Loucy (cell line): ENCODE data around the gene DIP2B.

Experiments used
- H2AFZ ChIP-seq: fragments of 200-600 bp; sonication (generic); 2 replicates; pipeline ENCODE4 v1.6.0; 2016; ENCODE audit warnings: antibody characterized with exemption, mild to moderate bottlenecking, low read length, moderate library complexity
- H3F3A ChIP-seq: fragments of 200-600 bp; 2 replicates; pipeline ENCODE4 v1.6.0; 2016; ENCODE audit warnings: antibody characterized with exemption, low read depth, mild to moderate bottlenecking
- H3K27me3 ChIP-seq: fragments of 200-600 bp; sonication (generic); 2 replicates; pipeline ENCODE4 v1.6.1; 2014; ENCODE audit warnings: low read length, mild to moderate bottlenecking; ENCODE audit not compliant: insufficient read depth, poor library complexity, severe bottlenecking
- H3K36me3 ChIP-seq: fragments of 200-600 bp; sonication (generic); 2 replicates; pipeline ENCODE4 v1.6.1; 2016; ENCODE audit warnings: low read length; ENCODE audit not compliant: insufficient read depth
- H3K4me1 ChIP-seq: fragments of 200-600 bp; sonication (generic); 2 replicates; pipeline ENCODE4 v1.5.1; 2014; ENCODE audit warnings: low read length, mild to moderate bottlenecking; ENCODE audit not compliant: insufficient read depth, poor library complexity, severe bottlenecking
- H3K4me2 ChIP-seq: fragments of 200-600 bp; sonication (generic); 2 replicates; pipeline ENCODE4 v1.6.0; 2014; ENCODE audit warnings: antibody characterized with exemption, low read length, low read depth, mild to moderate bottlenecking; ENCODE audit not compliant: poor library complexity, severe bottlenecking
- H3K4me3 ChIP-seq: fragments of 200-600 bp; sonication (generic); 2 replicates; pipeline ENCODE4 v1.5.1; 2014; ENCODE audit warnings: low read length, mild to moderate bottlenecking, mixed read lengths; ENCODE audit not compliant: poor library complexity, severe bottlenecking
- H3K79me2 ChIP-seq: fragments of 200-600 bp; sonication (generic); 2 replicates; pipeline ENCODE4 v1.6.1; 2014; ENCODE audit warnings: low read length; ENCODE audit not compliant: insufficient read depth
- H3K9ac ChIP-seq: fragments of 200-600 bp; sonication (generic); 2 replicates; pipeline ENCODE4 v1.6.0; 2014; ENCODE audit warnings: mild to moderate bottlenecking, low read depth, low read length, moderate library complexity; ENCODE audit not compliant: poor library complexity, severe bottlenecking
- H3K9me2 ChIP-seq: fragments of 200-600 bp; sonication (generic); replicated peaks from 2 replicates; pipeline ENCODE4 v1.6.1; 2016; ENCODE audit warnings: low read depth, low read length, mixed read lengths
- H3K9me3 ChIP-seq: fragments of 200-600 bp; sonication (generic); 2 replicates; pipeline ENCODE4 v1.6.1; 2014; ENCODE audit warnings: mild to moderate bottlenecking, antibody characterized with exemption, low read length, low read depth; ENCODE audit not compliant: insufficient read depth
- H4K20me1 ChIP-seq: fragments of 200-600 bp; sonication (generic); 2 replicates; pipeline ENCODE4 v1.6.0; 2014; ENCODE audit warnings: antibody characterized with exemption, low read length, mild to moderate bottlenecking; ENCODE audit not compliant: insufficient read depth, poor library complexity, severe bottlenecking
- EZH2phosphoT487 ChIP-seq: fragments of 200-600 bp; IDR thresholded peaks from 2 replicates; pipeline ENCODE4 v1.6.1; 2018; ENCODE audit warnings: antibody characterized with exemption, mild to moderate bottlenecking, moderate library complexity, borderline replicate concordance
- TF ChIP-seq, protein P1 (sequence below): fragments of 200-600 bp; sonication (generic); conservative IDR thresholded peaks from 2 replicates; pipeline ENCODE4 v1.5.1; 2014; ENCODE audit warnings: mild to moderate bottlenecking, antibody characterized with exemption, low read length

Gene DIP2B

DNA sequence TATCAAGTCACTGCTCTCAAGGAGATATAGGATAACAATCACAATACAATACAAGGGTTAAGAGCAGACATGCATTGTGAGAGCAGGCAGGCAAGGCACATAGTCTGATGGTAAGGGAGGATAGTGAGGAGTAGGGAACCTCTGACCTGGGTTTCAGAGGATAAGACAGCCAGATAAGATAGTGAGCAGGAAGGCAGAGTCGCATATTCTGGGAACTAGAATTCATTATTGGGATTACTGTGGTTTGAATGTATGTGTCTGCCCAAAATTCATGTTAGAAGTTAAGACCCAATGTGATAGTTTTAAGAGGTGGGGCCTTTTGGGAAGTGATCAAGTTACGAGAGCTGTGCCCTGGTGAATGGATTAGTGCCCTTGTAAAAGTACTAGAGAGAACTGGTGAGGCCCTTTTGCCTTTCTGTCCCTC, 244.7 kb downstream of the DIP2B start:
- TF ChIP-seq EZH2phosphoT487, result no peak
- TF ChIP-seq, protein P1, sequence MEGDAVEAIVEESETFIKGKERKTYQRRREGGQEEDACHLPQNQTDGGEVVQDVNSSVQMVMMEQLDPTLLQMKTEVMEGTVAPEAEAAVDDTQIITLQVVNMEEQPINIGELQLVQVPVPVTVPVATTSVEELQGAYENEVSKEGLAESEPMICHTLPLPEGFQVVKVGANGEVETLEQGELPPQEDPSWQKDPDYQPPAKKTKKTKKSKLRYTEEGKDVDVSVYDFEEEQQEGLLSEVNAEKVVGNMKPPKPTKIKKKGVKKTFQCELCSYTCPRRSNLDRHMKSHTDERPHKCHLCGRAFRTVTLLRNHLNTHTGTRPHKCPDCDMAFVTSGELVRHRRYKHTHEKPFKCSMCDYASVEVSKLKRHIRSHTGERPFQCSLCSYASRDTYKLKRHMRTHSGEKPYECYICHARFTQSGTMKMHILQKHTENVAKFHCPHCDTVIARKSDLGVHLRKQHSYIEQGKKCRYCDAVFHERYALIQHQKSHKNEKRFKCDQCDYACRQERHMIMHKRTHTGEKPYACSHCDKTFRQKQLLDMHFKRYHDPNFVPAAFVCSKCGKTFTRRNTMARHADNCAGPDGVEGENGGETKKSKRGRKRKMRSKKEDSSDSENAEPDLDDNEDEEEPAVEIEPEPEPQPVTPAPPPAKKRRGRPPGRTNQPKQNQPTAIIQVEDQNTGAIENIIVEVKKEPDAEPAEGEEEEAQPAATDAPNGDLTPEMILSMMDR, result no peak
- no peaks in the 10 kb centered on the region for H3F3A ChIP-seq
- H3K4me2 ChIP-seq, result no peak overlapping the region
- H2AFZ ChIP-seq, result no peak overlapping the region
- H3K9me2 ChIP-seq, result no peaks in the 10 kb centered on the region
- no peak overlapping the region for H3K9ac ChIP-seq
- no peaks in the 10 kb centered on the region for H4K20me1 ChIP-seq
- H3K4me3 ChIP-seq, result no peak overlapping the region
- no peaks in the 10 kb centered on the region for H3K79me2 ChIP-seq
- H3K36me3 ChIP-seq, result peaks cover 27% of the 10 kb centered on the region; the same call in 1 of the 2 replicates
- H3K4me1 ChIP-seq, result no peaks in the 10 kb centered on the region
- no peaks in the 10 kb centered on the region for H3K27me3 ChIP-seq
- H3K9me3 ChIP-seq, result no peaks in the 10 kb centered on the region

DNA sequence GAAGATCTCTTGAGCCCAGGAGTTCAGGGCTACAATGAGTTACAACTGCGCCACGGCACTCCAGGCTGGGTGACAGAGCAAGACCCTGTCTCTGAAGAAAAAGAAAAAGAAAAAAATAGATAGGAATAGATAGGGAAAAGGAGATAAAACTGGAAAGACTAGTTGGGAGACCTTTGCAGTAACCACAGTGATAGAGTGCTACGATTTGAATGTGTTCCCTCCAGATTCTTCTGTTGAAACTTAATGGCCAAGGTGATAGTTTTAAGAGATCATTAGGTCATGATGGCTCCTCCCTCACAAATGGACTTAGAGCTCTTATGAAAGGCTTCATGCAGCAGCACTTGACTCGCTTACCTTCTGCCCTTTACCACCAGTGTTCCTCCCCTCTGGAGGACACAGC, 245.6 kb downstream of the DIP2B start:
- peaks cover 18% of the 10 kb centered on the region; the same call in 1 of the 2 replicates for H3K36me3 ChIP-seq
- TF ChIP-seq, protein P1, result no peak
- TF ChIP-seq EZH2phosphoT487, result no peak
- no peaks in the 10 kb centered on the region for H3K9me3 ChIP-seq
- H2AFZ ChIP-seq, result no peak overlapping the region
- no peaks in the 10 kb centered on the region for H3K79me2 ChIP-seq
- no peaks in the 10 kb centered on the region for H3F3A ChIP-seq
- no peak overlapping the region for H3K4me3 ChIP-seq
- no peak overlapping the region for H3K4me2 ChIP-seq
- H3K4me1 ChIP-seq, result no peaks in the 10 kb centered on the region
- H4K20me1 ChIP-seq, result no peaks in the 10 kb centered on the region
- H3K27me3 ChIP-seq, result no peaks in the 10 kb centered on the region
- H3K9ac ChIP-seq, result no peak overlapping the region
- H3K9me2 ChIP-seq, result no peaks in the 10 kb centered on the region

DNA sequence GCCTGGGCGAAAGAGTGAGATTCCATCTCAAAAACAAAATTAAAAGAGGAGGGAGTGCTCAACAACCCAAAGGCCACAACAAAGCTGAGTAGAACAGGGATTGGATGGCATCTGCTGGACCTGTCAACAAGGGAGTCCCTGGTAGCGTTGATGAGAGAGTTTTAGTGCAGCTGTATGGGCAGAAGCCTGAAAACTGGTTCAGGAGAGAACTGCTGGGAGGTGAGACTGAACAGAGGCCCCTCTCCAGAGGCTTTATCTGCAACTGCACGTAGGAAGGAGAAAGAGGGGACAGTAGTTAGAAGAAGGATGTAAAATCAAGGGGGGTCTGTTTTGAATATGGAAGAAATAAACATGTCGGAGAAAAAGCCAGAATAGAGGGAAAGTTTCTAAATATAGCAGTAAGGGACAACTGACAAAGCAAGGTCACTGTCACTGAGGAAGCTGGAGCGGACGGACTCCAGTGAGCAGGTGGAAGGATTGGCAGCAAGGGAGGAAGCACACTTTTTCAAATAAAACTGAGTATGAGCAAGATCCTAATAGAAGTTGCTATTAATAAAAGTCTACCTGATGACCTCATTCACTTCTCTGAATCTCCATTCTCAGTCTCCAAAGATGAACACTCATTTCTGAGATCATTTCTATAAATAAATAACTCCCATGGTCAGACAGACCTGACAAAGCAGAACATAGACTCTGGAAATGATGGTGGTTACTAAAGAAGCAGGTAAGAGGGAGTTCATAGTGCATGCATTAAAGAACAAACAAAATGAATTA, 247.3 kb downstream of the DIP2B start:
- Histone ChIP-seq H3K4me3 (no peak overlapping the region), H3K27me3 (no peaks in the 10 kb centered on the region), H3K79me2 (no peaks in the 10 kb centered on the region), H3K4me1 (no peaks in the 10 kb centered on the region), H4K20me1 (no peaks in the 10 kb centered on the region), H3K9ac (no peak overlapping the region), H3K36me3 (peaks cover 7% of the 10 kb centered on the region; the same call in 1 of the 2 replicates), H3K9me2 (no peaks in the 10 kb centered on the region), H3K4me2 (no peak overlapping the region), H2AFZ (no peak overlapping the region), H3K9me3 (no peaks in the 10 kb centered on the region), H3F3A (no peaks in the 10 kb centered on the region)
- TF ChIP-seq, protein P1, result no peak
- no peak for TF ChIP-seq EZH2phosphoT487
